Measurements from ENCODE around the gene C10orf143.

C10orf143 gene

DNA sequence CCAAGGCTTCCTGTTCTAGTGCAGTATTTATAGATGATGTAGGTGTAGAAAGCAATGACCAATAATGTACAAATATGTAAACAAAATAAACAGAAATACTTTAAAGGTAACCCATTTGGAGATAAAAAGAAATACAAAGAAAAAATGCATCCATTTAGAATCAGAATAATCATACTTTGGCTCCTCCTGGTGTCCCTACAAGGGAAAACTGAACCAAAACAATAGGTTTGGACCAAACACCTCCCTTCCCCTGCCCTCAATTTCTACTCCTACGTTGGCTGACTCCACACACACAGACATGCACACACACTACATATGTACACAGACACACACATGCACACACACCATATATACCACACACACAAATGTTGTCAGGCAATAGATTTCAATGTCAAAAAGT is 36.0 kb downstream of the C10orf143 start:
- WGBS, 2 donors (ENCODE audit: extremely low coverage in 2 of 2, insufficient read length in 2 of 2, insufficient replicate concordance in 1 of 2) = no CpG with 5 or more reads among the region's 1 CpG
- Histone ChIP-seq H3K27ac (replicated peaks; ENCODE audit: low read length) (no peak overlapping the region), H2BK12ac (ENCODE audit: low read length) (no peak overlapping the region), H2BK5ac (ENCODE audit: low read length) (no peak overlapping the region), H3K27me3 (ENCODE audit: control insufficient read depth in 3 of 3, insufficient read depth in 3 of 3, low read depth in 1 of 3, low read length in 3 of 3) (peaks cover 0 to 2% (median 0%) of the 10 kb centered on the region in 3 experiments), H3K18ac (ENCODE audit: low read length) (no peak overlapping the region), H2AK5ac (ENCODE audit: low read depth, low read length) (no peak overlapping the region), H4K8ac (ENCODE audit: low read depth, low read length) (no peak overlapping the region), H3K9ac (ENCODE audit: low read depth, low read length, poor library complexity) (no peak overlapping the region), H3K4me3 (ENCODE audit: low read length in 2 of 2) (no peak overlapping the region), H3K79me1 (ENCODE audit: low read depth, low read length) (no peaks in the 10 kb centered on the region), H3K4me1 (ENCODE audit: control insufficient read depth in 2 of 2, insufficient read depth in 1 of 2, low read depth in 1 of 2, low read length in 2 of 2) (peaks cover 4 to 9% of the 10 kb centered on the region in 2 donors), H3K9me3 (replicated peaks in 1 of 2; ENCODE audit: control insufficient read depth in 2 of 2, insufficient read depth in 1 of 2, low read depth in 1 of 2, low read length in 2 of 2) (peaks cover 0 to 2% of the 10 kb centered on the region in 2 donors), H3K4me2 (ENCODE audit: insufficient read depth, low read length, poor library complexity, severe bottlenecking) (no peak overlapping the region), H4K91ac (ENCODE audit: low read depth, low read length, poor library complexity) (no peak overlapping the region), H3K36me3 (replicated peaks in 1 of 2; ENCODE audit: control insufficient read depth in 2 of 2, insufficient read depth in 2 of 2, low read length in 2 of 2) (no peaks in the 10 kb centered on the region), H2BK120ac (ENCODE audit: low read depth, low read length) (no peak overlapping the region), H2BK15ac (ENCODE audit: low read length) (no peak overlapping the region), H3K14ac (ENCODE audit: low read length) (no peak overlapping the region), H3K4ac (ENCODE audit: low read length) (no peak overlapping the region), H2AFZ (ENCODE audit: low read length) (no peak overlapping the region), H3K23ac (ENCODE audit: low read depth, low read length, poor library complexity) (no peak overlapping the region)
- DNase-seq (ENCODE audit: low spot score) = no peak

GRCh38 chr10:130073912-130074311 is 36.7 kb downstream of the C10orf143 start:
- Histone ChIP-seq H3K27ac (replicated peaks; ENCODE audit: low read length) (no peak overlapping the region), H3K9ac (ENCODE audit: low read depth, low read length, poor library complexity) (no peak overlapping the region), H3K4ac (ENCODE audit: low read length) (no peak overlapping the region), H2BK5ac (ENCODE audit: low read length) (no peak overlapping the region), H3K36me3 (replicated peaks in 1 of 2; ENCODE audit: control insufficient read depth in 2 of 2, insufficient read depth in 2 of 2, low read length in 2 of 2) (no peaks in the 10 kb centered on the region), H4K91ac (ENCODE audit: low read depth, low read length, poor library complexity) (no peak overlapping the region), H3K14ac (ENCODE audit: low read length) (no peak overlapping the region), H2BK15ac (ENCODE audit: low read length) (peak overlapping the region; percentile 58), H2BK120ac (ENCODE audit: low read depth, low read length) (no peak overlapping the region), H3K4me3 (ENCODE audit: low read length in 2 of 2) (no peak overlapping the region), H3K18ac (ENCODE audit: low read length) (no peak overlapping the region), H3K23ac (ENCODE audit: low read depth, low read length, poor library complexity) (no peak overlapping the region), H4K8ac (ENCODE audit: low read depth, low read length) (no peak overlapping the region), H3K79me1 (ENCODE audit: low read depth, low read length) (no peaks in the 10 kb centered on the region), H3K4me2 (ENCODE audit: insufficient read depth, low read length, poor library complexity, severe bottlenecking) (no peak overlapping the region), H3K27me3 (ENCODE audit: control insufficient read depth in 3 of 3, insufficient read depth in 3 of 3, low read depth in 1 of 3, low read length in 3 of 3) (peaks cover 0 to 2% (median 0%) of the 10 kb centered on the region in 3 experiments), H3K4me1 (ENCODE audit: control insufficient read depth in 2 of 2, insufficient read depth in 1 of 2, low read depth in 1 of 2, low read length in 2 of 2) (peaks cover 4 to 9% of the 10 kb centered on the region in 2 donors), H2BK12ac (ENCODE audit: low read length) (no peak overlapping the region), H2AFZ (ENCODE audit: low read length) (no peak overlapping the region), H3K9me3 (replicated peaks in 1 of 2; ENCODE audit: control insufficient read depth in 2 of 2, insufficient read depth in 1 of 2, low read depth in 1 of 2, low read length in 2 of 2) (peaks cover 0 to 2% of the 10 kb centered on the region in 2 donors), H2AK5ac (ENCODE audit: low read depth, low read length) (no peak overlapping the region)
- DNase-seq (ENCODE audit: low spot score) = no peak
- no CpG with 5 or more reads among the region's 8 CpGs for WGBS, 2 donors (ENCODE audit: extremely low coverage in 2 of 2, insufficient read length in 2 of 2, insufficient replicate concordance in 1 of 2)

DNA sequence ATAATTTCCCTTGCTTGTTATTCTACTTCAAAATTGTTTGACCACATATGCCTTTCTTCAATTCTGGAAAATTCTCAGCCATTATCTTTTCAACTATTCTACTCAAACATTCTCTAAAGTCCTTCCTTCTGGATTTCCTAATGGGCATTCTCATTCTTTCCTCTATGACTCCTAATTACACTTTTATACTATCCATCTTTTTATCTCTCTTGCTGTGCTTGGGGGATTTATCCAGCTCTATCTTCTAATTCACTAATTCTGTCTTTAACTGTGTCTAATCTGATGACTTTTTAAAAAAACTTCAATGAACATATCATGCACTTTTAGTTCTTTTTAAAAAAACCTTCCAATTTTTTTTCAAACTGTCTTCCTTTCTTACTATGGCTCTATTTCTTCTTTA is 38.4 kb downstream of the C10orf143 start:
- H3K36me3 ChIP-seq (replicated peaks in 1 of 2; ENCODE audit: control insufficient read depth in 2 of 2, insufficient read depth in 2 of 2, low read length in 2 of 2) = no peaks in the 10 kb centered on the region
- H3K4me2 ChIP-seq (ENCODE audit: insufficient read depth, low read length, poor library complexity, severe bottlenecking) = no peak overlapping the region
- DNase-seq (ENCODE audit: low spot score) = no peak
- no peak overlapping the region for H4K8ac ChIP-seq (ENCODE audit: low read depth, low read length)
- no peak overlapping the region for H2AK5ac ChIP-seq (ENCODE audit: low read depth, low read length)
- H3K18ac ChIP-seq (ENCODE audit: low read length) = no peak overlapping the region
- no peak overlapping the region for H3K4ac ChIP-seq (ENCODE audit: low read length)
- no peaks in the 10 kb centered on the region for H3K79me1 ChIP-seq (ENCODE audit: low read depth, low read length)
- no peak overlapping the region for H3K27ac ChIP-seq (replicated peaks; ENCODE audit: low read length)
- peaks cover 0 to 2% of the 10 kb centered on the region in 2 donors for H3K9me3 ChIP-seq (replicated peaks in 1 of 2; ENCODE audit: control insufficient read depth in 2 of 2, insufficient read depth in 1 of 2, low read depth in 1 of 2, low read length in 2 of 2)
- no peak overlapping the region for H2BK12ac ChIP-seq (ENCODE audit: low read length)
- no peak overlapping the region for H3K23ac ChIP-seq (ENCODE audit: low read depth, low read length, poor library complexity)
- no peak overlapping the region for H3K9ac ChIP-seq (ENCODE audit: low read depth, low read length, poor library complexity)
- no peak overlapping the region for H2BK15ac ChIP-seq (ENCODE audit: low read length)
- no peak overlapping the region for H3K14ac ChIP-seq (ENCODE audit: low read length)
- no peak overlapping the region for H2BK5ac ChIP-seq (ENCODE audit: low read length)
- H2AFZ ChIP-seq (ENCODE audit: low read length) = no peak overlapping the region
- H3K4me3 ChIP-seq (ENCODE audit: low read length in 2 of 2) = no peak overlapping the region
- no peak overlapping the region for H2BK120ac ChIP-seq (ENCODE audit: low read depth, low read length)
- H4K91ac ChIP-seq (ENCODE audit: low read depth, low read length, poor library complexity) = no peak overlapping the region
- peaks cover 0 to 2% (median 0%) of the 10 kb centered on the region in 3 experiments for H3K27me3 ChIP-seq (ENCODE audit: control insufficient read depth in 3 of 3, insufficient read depth in 3 of 3, low read depth in 1 of 3, low read length in 3 of 3)
- H3K4me1 ChIP-seq (ENCODE audit: control insufficient read depth in 2 of 2, insufficient read depth in 1 of 2, low read depth in 1 of 2, low read length in 2 of 2) = peaks cover 2 to 3% of the 10 kb centered on the region in 2 donors

GRCh38 chr10:130067893-130068292 is 42.7 kb downstream of the C10orf143 start:
- Histone ChIP-seq H3K4me1 (ENCODE audit: control insufficient read depth in 2 of 2, insufficient read depth in 1 of 2, low read depth in 1 of 2, low read length in 2 of 2) (no peaks in the 10 kb centered on the region), H2BK12ac (ENCODE audit: low read length) (no peak overlapping the region), H4K91ac (ENCODE audit: low read depth, low read length, poor library complexity) (no peak overlapping the region), H3K36me3 (replicated peaks in 1 of 2; ENCODE audit: control insufficient read depth in 2 of 2, insufficient read depth in 2 of 2, low read length in 2 of 2) (no peaks in the 10 kb centered on the region), H3K23ac (ENCODE audit: low read depth, low read length, poor library complexity) (no peak overlapping the region), H2AFZ (ENCODE audit: low read length) (no peak overlapping the region), H3K79me1 (ENCODE audit: low read depth, low read length) (no peaks in the 10 kb centered on the region), H3K14ac (ENCODE audit: low read length) (no peak overlapping the region), H3K9ac (ENCODE audit: low read depth, low read length, poor library complexity) (no peak overlapping the region), H3K18ac (ENCODE audit: low read length) (no peak overlapping the region), H3K4ac (ENCODE audit: low read length) (no peak overlapping the region), H4K8ac (ENCODE audit: low read depth, low read length) (no peak overlapping the region), H3K27me3 (ENCODE audit: control insufficient read depth in 3 of 3, insufficient read depth in 3 of 3, low read depth in 1 of 3, low read length in 3 of 3) (peaks cover 0 to 2% (median 0%) of the 10 kb centered on the region in 3 experiments), H2AK5ac (ENCODE audit: low read depth, low read length) (no peak overlapping the region), H3K4me2 (ENCODE audit: insufficient read depth, low read length, poor library complexity, severe bottlenecking) (no peak overlapping the region), H2BK5ac (ENCODE audit: low read length) (no peak overlapping the region), H3K9me3 (replicated peaks in 1 of 2; ENCODE audit: control insufficient read depth in 2 of 2, insufficient read depth in 1 of 2, low read depth in 1 of 2, low read length in 2 of 2) (no peaks in the 10 kb centered on the region), H3K4me3 (ENCODE audit: low read length in 2 of 2) (peak overlapping the region in 1 of 2 donors; percentile 58), H2BK15ac (ENCODE audit: low read length) (no peak overlapping the region), H3K27ac (replicated peaks; ENCODE audit: low read length) (no peak overlapping the region), H2BK120ac (ENCODE audit: low read depth, low read length) (no peak overlapping the region)
- WGBS, 2 donors (ENCODE audit: extremely low coverage in 2 of 2, insufficient read length in 2 of 2, insufficient replicate concordance in 1 of 2) = no CpG with 5 or more reads among the region's 6 CpGs
- DNase-seq (ENCODE audit: low spot score) = no peak
